GM19239 (cell line): ENCODE results near the gene TRIM72.
"Not testable (repeated sequence)": the region's sequence is repeated elsewhere in the genome, so short reads cannot be mapped to it uniquely, and the experiment has no call there.

Experiments used
- DNase-seq: peaks from one replicate; pipeline ENCODE4 v3.0.0; 2011; ENCODE audit warnings: low spot score; ENCODE audit not compliant: insufficient read length
- FAIRE-seq: peaks from 2 replicates; lab custom pipeline; 2011; peaks lifted over from hg19 to GRCh38; lab: Jason Lieb, UNC

The TRIM72 gene, protein sequence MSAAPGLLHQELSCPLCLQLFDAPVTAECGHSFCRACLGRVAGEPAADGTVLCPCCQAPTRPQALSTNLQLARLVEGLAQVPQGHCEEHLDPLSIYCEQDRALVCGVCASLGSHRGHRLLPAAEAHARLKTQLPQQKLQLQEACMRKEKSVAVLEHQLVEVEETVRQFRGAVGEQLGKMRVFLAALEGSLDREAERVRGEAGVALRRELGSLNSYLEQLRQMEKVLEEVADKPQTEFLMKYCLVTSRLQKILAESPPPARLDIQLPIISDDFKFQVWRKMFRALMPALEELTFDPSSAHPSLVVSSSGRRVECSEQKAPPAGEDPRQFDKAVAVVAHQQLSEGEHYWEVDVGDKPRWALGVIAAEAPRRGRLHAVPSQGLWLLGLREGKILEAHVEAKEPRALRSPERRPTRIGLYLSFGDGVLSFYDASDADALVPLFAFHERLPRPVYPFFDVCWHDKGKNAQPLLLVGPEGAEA

DNA sequence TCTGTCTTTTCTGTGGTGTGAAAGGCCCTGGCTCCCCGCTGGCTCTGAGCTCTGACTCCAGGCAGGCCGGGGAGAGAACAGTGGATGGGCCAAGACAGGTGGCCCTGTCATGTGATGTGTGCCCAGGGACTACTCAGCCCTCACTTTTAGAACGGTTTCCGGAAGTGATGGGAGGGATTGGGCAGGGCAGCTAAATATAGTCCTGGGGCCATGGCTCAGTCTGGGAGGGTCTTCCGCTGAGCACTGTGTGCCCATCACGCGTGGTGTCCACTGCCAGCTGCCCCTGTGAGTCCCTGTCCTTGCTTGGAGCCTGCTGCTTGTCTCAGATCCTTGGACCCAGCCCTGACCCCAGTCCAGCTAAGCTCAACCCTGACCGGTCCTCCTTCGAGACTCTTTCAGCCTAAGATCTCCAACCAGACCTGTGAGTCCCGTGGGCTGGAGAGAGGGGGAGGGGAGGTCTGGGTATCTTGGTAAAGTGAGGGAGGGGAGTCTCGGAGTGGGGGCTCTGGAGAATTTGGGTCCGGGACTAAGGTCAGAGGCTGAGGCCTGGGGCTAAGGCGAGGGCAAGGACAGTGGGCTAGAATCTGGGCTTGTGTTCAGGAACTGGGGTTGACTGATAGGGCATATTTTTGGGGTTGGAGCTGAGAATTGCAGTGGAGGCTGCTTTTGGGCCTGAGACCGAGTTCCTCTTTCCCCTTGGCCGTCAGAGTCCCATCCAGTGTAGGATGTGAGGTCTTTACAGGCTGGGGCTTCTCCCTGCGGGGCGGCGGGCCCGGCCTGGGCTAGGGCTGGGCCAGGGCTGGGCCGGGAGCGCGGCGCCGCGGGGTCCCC, at the start of gene TRIM72:
Gene TRIM72 (plus strand): TSS at position 243 of the 831 bp plus-strand sequence. CDS start 620 bp downstream, outside the sequence.
- FAIRE-seq (no peak), DNase-seq (no peak)

DNA sequence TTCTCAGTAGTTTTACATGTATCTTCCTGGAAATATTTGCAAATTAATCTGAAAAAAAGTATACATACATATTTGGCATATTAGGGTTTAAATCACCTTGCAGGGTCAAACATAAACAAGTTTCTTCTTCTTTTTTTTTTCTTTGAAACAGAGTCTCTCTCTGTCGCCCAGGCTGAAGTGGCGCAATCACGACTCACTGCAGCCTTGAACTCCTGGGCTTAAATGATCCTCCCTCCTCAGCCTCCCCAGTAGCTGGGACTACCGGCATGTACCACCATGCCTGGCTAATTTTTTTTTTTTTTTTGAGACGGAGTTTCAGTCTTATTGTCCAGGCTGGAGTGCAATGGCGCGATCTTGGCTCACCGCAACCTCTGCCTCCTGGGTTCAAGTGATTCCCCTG, 46.6 kb upstream of the TRIM72 start:
- FAIRE-seq (no peak), DNase-seq (no peak)

DNA sequence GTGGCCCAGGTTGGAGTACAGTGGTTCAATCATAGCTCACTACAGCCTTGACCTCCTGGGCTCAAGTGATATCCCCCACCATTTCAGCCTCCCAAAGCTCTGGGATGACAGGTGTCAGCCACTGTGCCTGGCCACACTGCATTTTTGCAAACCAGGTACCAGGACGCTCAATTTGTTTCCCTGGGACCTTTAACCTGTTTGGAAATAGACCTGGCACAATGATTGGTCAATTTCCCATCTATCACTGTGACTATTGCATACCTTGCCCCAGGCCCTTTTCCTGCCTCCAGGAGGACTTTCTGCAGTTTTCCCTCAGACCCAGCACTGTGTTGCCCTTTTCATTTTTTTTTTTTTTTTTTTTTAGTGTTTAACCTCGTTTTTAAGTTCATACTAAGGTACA, 45.1 kb upstream of the TRIM72 start:
- DNase-seq (no peak), FAIRE-seq (no peak)

DNA sequence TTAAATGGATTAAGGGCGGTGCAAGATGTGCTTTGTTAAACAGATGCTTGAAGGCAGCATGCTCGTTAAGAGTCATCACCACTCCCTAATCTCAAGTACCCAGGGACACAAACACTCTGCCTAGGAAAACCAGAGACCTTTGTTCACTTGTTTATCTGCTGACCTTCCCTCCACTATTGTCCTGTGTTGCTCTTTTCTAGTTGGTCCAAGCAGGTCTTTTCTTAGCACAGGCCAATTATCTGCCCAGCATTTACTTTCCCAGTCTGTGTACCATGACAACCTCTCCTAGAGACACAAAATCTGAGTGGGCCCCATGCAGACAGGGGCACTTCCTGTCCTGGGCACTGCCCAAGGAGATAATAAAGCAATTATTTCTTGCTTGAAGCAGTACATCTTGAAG, 43.9 kb upstream of the TRIM72 start:
- FAIRE-seq, DNase-seq: not testable (repeated sequence)

DNA sequence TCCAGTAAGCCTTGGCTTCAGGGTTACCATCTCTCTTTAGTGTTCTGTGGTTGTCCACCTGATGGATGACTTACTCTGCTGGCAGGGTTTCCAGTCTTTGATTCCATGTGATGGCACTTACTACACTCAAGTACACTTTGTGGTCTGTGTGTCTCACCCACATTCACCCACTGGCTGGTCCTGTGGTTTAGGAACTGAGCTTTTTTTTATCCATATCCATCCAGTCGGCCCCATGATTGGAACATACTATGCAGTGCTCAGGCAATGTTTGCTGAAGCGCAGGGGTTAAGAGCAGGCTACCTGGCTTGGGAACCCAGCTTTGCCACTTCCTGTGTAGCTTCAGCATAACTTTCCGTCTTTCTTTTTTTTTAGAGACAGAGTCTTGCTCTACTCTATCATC, 36.8 kb upstream of the TRIM72 start:
- DNase-seq (no peak), FAIRE-seq (no peak)

DNA sequence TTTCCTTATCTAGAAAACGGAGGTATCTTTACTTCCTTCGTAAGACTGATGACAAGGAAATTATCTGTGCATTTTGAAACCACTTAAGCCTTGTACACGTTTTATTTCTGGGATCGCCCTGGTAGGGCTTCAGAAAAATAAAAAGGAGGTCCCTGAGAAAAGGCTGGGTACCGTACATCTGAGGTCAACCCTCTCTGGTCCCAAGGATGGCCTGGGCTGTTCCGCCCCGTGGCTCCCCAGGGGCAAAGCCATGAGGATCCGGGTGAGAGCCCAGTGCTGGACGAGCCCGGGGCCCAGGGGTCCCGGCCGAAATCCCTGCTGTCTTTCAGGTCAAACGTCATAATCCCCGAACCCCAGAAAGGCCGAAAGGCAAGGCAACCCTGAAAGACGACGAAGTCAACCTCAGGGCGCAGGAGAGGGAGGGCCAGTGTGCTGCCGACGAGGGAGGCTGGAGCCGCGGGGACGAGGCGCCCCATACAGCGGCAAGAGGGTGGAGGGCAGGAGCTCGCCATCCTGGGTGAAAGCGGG, 34.6 kb upstream of the TRIM72 start:
- FAIRE-seq: no peak

DNA sequence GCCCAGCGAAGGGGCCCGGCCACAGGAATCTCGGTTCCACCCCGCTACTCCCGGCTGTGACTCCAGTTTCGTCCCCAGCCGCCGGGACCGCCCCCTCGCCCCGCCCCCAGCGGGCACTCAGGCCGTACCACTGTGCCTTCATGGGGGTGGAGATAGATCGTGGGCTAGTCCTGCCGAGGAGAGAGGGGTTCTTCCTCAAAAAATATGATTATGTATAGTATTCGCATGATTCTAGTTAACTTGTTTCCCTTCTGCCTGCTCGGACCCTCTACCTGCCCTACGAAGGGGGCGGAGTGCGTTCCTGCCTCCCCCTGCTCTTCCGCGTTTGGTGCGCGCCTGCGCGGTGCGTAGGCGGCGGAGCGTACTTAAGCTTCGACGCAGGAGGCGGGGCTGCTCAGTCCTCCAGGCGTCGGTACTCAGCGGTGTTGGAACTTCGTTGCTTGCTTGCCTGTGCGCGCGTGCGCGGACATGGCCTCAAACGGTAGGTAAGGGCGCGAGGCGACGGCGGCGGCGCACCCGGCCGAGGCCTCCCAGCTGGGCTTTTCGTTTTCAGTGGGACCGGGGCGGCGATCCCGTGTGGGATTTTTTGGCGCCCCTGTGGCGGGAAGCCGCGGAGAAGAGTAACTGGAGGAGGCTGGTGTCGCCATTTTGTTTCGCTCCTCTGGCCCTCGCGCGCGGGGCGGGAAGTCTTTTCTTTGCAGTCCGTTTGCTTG, 34.0 kb upstream of the TRIM72 start, which contains the start of gene FUS:
Gene FUS (plus strand): TSS at position 393 of the 713 bp plus-strand sequence. CDS start 76 bp downstream, at position 469.
- peak; percentile 80 for DNase-seq
- peak; percentile 84 for FAIRE-seq

More for the DNA sequence above, 34.6 kb upstream of the TRIM72 start:
- DNase-seq: no peak

DNA sequence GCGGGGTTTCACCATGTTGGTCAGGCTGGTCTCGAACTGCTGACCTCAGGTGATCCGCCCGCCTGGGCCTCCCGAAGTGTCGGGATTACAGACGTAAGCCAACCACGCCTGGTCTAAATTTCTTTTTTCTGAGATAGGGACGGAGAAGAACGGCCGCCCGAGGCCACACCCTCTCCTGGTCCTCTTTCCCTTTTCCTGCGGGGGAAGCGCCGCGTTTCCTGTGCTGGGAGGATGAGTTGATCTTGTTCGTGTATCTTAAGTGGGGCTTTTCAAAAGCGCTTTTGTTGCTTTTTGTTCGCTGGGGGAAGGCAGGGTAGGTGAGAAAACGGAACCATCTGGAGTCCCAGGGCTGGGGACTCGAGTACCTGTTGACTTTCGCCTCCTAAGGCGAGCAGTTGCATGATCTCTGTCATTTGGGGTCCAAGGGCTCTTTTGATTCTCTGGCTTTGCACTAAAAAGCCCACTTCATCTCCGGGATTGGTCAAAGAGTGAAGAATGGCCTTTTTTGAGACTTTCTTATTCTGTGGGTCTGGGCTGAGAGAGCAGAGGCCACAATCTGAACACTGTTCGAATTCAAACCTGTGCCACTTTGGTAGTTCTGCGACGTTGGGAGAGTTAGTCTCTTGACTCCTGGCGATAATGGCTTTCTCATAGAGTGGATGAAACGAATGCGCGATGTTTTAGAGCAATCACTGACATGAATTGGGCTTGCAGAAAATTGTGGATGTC, 32.7 kb upstream of the TRIM72 start:
- FAIRE-seq (no peak), DNase-seq (no peak)

DNA sequence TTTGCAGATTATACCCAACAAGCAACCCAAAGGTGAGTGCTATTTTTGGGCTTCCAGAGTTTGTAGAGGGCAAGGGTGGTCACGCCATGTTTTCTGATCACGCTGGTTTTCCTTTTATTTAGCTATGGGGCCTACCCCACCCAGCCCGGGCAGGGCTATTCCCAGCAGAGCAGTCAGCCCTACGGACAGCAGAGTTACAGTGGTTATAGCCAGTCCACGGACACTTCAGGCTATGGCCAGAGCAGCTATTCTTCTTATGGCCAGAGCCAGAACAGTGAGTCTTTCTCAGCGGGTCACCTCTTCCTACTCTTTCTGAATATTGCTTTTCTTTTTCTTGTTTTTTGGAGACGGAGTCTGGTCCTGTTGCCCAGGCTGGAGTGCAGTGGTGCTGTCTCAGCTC, 31.5 kb upstream of the TRIM72 start:
- no peak for FAIRE-seq

DNA sequence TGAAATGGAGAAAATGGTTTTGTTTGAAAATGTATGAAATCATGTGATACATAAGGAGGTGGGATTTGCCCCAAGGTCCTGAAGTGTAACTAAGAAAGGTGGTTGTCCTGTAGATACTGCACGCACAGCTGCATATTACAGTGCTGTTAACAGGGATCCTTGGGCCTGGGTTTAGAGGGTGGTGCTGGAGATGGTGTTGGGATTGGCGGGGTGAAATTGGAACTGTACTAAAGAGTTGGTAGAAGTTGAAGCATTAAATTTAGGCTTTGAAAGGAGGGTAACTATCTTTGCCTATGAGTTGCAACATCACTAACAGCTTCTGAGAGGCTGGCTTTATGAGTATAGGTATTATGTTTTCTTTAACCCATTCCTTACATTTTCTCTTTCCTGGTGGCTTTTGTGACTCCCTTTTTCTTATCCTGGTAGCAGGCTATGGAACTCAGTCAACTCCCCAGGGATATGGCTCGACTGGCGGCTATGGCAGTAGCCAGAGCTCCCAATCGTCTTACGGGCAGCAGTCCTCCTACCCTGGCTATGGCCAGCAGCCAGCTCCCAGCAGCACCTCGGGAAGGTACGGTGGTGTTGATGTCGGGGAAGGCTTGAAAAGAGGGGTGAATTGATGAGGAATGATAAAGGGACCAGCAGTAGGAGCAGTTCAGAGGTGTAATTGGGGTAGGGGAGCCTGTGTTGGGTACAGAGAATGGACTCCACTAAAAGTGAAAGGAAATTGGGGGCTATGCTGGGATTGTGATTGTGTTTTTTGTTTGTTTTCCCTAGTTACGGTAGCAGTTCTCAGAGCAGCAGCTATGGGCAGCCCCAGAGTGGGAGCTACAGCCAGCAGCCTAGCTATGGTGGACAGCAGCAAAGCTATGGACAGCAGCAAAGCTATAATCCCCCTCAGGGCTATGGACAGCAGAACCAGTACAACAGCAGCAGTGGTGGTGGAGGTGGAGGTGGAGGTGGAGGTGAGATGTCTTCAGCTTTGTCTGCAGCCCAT, 30.2 kb upstream of the TRIM72 start:
- FAIRE-seq: no peak
- no peak for DNase-seq

More for the DNA sequence above, 31.5 kb upstream of the TRIM72 start:
- no peak for DNase-seq

DNA sequence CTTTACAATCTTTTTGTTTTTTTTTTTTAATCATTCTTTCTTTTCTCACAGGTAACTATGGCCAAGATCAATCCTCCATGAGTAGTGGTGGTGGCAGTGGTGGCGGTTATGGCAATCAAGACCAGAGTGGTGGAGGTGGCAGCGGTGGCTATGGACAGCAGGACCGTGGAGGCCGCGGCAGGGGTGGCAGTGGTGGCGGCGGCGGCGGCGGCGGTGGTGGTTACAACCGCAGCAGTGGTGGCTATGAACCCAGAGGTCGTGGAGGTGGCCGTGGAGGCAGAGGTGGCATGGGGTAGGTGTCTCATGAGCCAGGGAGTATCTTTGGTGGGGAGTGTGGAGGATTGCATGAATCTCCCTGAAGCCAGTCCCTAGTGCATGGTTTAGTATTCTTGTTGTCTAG, 29.0 kb upstream of the TRIM72 start:
- DNase-seq (no peak), FAIRE-seq (no peak)

DNA sequence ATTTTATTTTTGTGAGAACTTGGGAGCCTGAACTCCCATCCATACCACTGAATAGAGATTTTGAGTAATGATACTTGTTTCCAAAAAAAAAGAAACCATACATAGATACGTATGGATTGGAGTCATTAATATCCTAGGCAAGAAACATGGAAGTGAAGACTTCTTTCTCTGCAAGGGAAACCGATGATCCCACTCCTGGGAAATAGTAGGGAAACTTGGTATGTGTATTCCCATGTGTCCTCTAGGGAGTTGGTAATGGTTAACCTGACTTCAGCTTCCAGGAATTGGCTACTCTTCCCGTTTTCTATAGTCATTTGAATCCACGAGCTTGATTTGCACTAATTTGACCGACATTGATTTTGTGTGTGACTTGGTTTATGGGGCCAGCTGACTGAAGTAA, 28.6 kb upstream of the TRIM72 start:
- DNase-seq (no peak), FAIRE-seq (no peak)

DNA sequence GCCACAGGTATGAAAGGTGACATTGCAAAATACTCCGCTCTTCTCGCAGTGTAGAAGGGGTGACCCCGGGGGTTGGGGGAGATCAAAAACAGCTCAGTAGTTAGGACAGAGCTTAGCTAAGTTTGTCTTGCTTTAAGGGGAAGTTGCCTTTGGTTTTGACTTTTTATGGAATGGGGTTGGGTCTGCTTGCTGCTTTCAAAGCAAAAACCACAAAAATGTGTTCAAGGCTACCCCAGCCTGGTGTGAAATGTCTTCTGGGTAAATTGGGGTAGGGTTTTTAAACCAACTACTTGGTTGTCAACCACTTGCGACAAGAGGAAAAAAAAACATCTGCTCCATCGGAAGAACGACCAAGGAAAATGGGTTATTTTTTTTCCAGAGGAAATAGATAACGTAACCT, 27.7 kb upstream of the TRIM72 start:
- DNase-seq: no peak
- FAIRE-seq: no peak

DNA sequence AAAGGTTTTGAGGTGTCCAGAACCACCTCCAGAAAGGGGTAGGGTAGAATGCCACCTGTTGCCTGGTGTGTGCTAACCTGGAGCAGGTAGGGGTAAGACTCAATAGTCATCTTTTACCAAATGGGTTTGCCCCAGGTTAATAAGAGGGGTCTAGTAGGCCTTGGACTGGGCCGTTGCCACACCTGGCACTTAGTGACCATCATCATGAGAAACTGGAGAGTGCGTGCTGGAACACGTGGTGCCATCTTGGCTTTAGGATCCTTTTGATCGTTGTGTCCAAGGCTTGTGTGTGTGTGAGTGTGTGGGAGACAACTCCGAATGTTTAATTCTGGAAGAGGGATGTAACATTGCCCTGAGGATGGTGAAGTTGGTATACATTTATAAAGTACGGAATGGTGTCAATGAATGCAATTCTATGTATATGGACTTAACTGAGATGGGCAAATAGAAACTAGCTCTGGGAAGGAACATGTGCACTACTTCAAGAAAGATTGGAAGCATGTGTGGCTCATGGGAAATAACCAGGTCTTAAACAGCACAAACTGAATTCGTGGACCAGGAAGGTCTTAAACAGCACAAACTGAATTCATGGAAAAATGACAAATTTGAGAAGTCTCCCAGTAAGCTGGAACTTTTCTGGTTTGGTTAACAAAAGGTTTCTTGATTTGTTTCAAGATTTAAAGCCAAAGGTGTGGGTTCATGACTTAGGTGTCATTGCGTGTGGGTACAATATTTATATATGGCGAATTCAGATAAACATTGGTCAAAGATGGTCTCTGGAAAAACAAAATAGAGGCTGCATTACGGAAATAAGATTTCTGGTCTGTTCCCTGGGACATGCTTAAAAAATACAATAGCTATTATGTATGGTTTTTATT, 26.8 kb upstream of the TRIM72 start:
- DNase-seq (no peak), FAIRE-seq (no peak)

DNA sequence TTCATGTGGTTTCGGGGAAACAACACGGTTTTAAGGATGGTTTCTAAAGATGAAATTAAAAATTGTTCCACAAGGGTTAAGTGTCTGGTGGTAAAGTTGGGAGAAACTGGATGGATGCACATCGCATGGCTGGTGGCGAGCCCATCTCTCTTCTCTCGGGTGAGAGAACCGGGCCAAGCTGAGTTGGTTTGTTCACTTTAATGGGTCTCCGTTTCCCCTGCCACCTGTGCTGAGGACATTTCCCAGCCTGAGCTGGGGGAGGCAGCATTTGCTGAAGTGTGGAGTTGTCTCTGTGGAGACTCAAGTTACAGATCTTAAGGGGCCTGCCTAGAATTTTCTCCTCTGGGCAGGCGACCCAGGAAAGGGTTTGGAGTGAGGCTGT, 26.1 kb upstream of the TRIM72 start:
- FAIRE-seq (no peak), DNase-seq (no peak)

DNA sequence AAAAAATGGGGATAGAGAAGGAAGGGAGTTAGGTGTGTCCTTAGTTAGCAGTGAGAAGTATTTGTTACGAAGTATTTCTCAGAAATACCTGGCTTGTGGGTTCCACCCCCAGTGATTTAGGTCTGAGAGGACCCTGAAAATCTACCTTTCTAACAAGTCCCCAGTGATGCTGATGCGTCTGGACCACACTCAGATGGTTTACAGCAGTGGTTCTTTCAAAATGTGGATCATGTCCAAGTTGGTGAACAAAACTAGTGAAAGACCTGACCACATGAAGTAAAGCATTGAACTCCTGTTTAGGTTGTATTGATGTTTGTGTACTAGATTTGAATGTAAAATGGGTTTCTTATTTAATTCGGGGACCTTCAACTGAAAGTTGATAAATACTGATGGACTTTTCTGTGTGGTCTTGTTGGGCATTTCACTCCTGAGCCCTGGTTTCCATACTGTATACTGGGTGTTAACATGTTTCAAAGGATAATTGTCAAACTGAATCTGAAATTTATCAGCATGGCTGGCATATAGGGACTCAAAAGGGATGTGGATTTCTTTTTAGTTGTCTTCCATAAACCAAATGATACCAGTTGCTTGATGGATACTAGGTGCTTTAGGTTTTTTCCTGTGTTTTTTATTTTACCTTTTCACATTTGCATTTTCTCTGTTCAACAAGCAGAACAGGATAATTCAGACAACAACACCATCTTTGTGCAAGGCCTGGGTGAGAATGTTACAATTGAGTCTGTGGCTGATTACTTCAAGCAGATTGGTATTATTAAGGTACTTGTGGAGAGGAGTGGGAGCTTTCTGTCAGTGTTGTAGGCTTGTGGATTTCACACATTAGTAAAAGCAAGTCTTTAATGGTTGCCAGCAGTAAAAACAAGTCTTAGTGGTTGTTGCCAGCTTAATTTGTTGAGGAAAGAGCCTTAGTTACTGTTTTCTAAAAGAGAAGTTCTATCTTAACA, 25.2 kb upstream of the TRIM72 start:
- no peak for DNase-seq
- FAIRE-seq: no peak
